Measurements from ENCODE around the gene RGS5. TPM values are rescaled to one million over a fixed set of nuclear protein-coding genes. Genes with fewer than 3 reads are reported as not detected.

The RGS5 gene
- total and polyA plus RNA-seq, 2 experiments from 2014 or later = 23.4 to 48.3 TPM

DNA sequence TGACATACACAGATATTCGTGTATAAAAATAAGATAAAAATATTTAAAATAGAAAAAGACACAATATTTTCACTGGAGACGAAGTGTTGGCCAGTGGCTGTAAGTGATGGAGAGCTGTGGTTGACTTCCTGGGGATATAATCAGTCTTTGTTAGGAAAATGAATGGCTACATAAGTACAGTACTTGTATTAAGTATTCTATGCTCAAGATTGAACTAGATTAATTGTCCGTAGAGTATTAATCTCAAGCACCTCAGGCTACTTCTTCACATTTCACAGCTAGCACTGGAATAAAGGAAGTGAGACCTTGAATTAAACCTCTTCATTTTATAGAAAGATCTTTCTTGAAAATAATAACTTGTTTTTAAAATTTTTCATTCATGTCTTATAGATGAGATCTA is 39.0 kb upstream of the RGS5 start:
- no peak overlapping the region for H3K27ac Mint-ChIP-seq
- no peaks in the 10 kb centered on the region for H4K20me1 ChIP-seq (replicated peaks; ENCODE audit: insufficient read depth)
- H3K4me2 ChIP-seq = no peak overlapping the region
- no peaks in the 10 kb centered on the region for H3K36me3 Mint-ChIP-seq (ENCODE audit: low read depth)
- no peaks in the 10 kb centered on the region for H3K9me2 ChIP-seq (ENCODE audit: insufficient read depth)
- TF ChIP-seq REST (IDR thresholded peaks at IDR 0.05; ENCODE audit: unreplicated experiment) (no peak), ZNF462 (CRISPR knock-in tag; IDR thresholded peaks at IDR 0.05) (no peak), STAT1 (IDR thresholded peaks at IDR 0.05; ENCODE audit: unreplicated experiment) (no peak)
- TF ChIP-seq, protein P1, sequence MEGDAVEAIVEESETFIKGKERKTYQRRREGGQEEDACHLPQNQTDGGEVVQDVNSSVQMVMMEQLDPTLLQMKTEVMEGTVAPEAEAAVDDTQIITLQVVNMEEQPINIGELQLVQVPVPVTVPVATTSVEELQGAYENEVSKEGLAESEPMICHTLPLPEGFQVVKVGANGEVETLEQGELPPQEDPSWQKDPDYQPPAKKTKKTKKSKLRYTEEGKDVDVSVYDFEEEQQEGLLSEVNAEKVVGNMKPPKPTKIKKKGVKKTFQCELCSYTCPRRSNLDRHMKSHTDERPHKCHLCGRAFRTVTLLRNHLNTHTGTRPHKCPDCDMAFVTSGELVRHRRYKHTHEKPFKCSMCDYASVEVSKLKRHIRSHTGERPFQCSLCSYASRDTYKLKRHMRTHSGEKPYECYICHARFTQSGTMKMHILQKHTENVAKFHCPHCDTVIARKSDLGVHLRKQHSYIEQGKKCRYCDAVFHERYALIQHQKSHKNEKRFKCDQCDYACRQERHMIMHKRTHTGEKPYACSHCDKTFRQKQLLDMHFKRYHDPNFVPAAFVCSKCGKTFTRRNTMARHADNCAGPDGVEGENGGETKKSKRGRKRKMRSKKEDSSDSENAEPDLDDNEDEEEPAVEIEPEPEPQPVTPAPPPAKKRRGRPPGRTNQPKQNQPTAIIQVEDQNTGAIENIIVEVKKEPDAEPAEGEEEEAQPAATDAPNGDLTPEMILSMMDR (conservative IDR thresholded peaks at IDR 0.05; ENCODE audit: low read depth in 2 of 2) = no peak
- ATAC-seq (no peak), DNase-seq (ENCODE audit: low spot score) (no peak)
- no peaks in the 10 kb centered on the region for H3K4me1 ChIP-seq (ENCODE audit: insufficient read depth)
- H3K27me3 ChIP-seq (ENCODE audit: insufficient read depth) = no peaks in the 10 kb centered on the region
- no peaks in the 10 kb centered on the region for H3F3A ChIP-seq (replicated peaks; ENCODE audit: low read depth)
- no peaks in the 10 kb centered on the region for H3K79me2 ChIP-seq (replicated peaks; ENCODE audit: insufficient read depth)
- peaks cover 3% of the 10 kb centered on the region for H3K27me3 Mint-ChIP-seq (ENCODE audit: insufficient read depth, low read depth, poor library complexity)
- no peaks in the 10 kb centered on the region for H3K36me3 ChIP-seq (ENCODE audit: insufficient read depth)
- H3K9me3 Mint-ChIP-seq = peaks cover 2% of the 10 kb centered on the region; the same call in 1 of the 3 replicates
- no peak overlapping the region for H3K27ac ChIP-seq (ENCODE audit: low read depth)
- H2AFZ ChIP-seq = no peak overlapping the region
- H3K4me1 Mint-ChIP-seq = no peaks in the 10 kb centered on the region
- no peak overlapping the region for H3K4me3 ChIP-seq
- no peak overlapping the region for H3K4me3 Mint-ChIP-seq
